RWPE2 (cell line): ENCODE data around the gene SLC12A7.

Experiments used
- ATAC-seq: fragments of 200-7000 bp; cut with Tn5 transposase; 3 replicates; pipeline ENCODE4 v1.9.1; 2021; ENCODE audit warnings: low read depth
- DNase-seq: peaks from one replicate; pipeline ENCODE4 v3.0.0-alpha.2; 2020; ENCODE audit warnings: low spot score
- H3K27ac ChIP-seq: fragments of 450-650 bp; 2 replicates; pipeline ENCODE4 v1.5.1; 2017; ENCODE audit warnings: mild to moderate bottlenecking; ENCODE audit not compliant: poor library complexity, severe bottlenecking
- H3K27me3 ChIP-seq: fragments of 250-450 bp; sonication (Bioruptor Pico); 2 replicates; pipeline ENCODE4 v1.5.1; 2021; ENCODE audit warnings: mild to moderate bottlenecking, moderate library complexity; ENCODE audit not compliant: insufficient read depth, poor library complexity, severe bottlenecking
- H3K36me3 ChIP-seq: fragments of 250-450 bp; sonication (Bioruptor Pico); 2 replicates; pipeline ENCODE4 v1.5.1; 2020; ENCODE audit warnings: low read depth, mild to moderate bottlenecking, moderate library complexity
- H3K4me1 ChIP-seq: fragments of 250-450 bp; sonication (Bioruptor Pico); 2 replicates; pipeline ENCODE4 v1.5.1; 2021; ENCODE audit warnings: mild to moderate bottlenecking, moderate library complexity; ENCODE audit not compliant: insufficient read depth, poor library complexity, severe bottlenecking
- H3K4me3 ChIP-seq: fragments of 250-450 bp; sonication (Bioruptor Pico); 2 replicates; pipeline ENCODE4 v1.5.1; 2021; ENCODE audit warnings: mild to moderate bottlenecking, moderate library complexity; ENCODE audit not compliant: severe bottlenecking
- H3K9me3 ChIP-seq: fragments of 250-450 bp; sonication (Bioruptor Pico); 2 replicates; pipeline ENCODE4 v1.5.1; 2021; ENCODE audit warnings: mild to moderate bottlenecking, moderate library complexity; ENCODE audit not compliant: severe bottlenecking
- TF ChIP-seq, protein P1 (sequence below): fragments of 450-650 bp; IDR thresholded peaks from one replicate; pipeline ENCODE4 v1.5.1; 2017; ENCODE audit warnings: mild to moderate bottlenecking, moderate library complexity; ENCODE audit not compliant: poor library complexity, severe bottlenecking

Gene SLC12A7

DNA sequence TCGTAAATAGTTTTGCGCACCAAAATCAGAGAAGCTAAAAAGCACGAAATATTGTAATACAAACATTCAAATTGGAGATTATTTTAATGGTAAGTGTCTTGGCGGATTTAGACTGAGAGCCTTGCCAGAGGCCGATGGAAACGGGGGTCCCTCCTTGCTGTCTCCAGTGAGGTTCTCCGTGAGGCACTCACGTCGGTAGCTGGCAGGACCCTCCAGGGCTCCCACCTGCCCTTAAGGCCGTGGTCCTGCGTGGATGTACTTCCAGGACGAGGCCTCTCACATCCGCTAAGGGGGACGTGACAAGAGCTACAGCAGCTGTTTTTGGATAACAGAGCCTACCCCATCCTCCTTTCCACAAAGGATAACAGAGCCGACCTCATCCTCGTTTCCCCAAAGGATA is 95.4 kb downstream of the SLC12A7 start:
- Histone ChIP-seq H3K4me1 (no peaks in the 10 kb centered on the region), H3K4me3 (no peak overlapping the region), H3K27ac (no peak overlapping the region)

GRCh38 chr5:1016036-1016435 is 95.8 kb downstream of the SLC12A7 start:
- no peak for ATAC-seq
- H3K4me3 ChIP-seq = no peak overlapping the region
- H3K9me3 ChIP-seq = no peaks in the 10 kb centered on the region
- TF ChIP-seq, protein P1, sequence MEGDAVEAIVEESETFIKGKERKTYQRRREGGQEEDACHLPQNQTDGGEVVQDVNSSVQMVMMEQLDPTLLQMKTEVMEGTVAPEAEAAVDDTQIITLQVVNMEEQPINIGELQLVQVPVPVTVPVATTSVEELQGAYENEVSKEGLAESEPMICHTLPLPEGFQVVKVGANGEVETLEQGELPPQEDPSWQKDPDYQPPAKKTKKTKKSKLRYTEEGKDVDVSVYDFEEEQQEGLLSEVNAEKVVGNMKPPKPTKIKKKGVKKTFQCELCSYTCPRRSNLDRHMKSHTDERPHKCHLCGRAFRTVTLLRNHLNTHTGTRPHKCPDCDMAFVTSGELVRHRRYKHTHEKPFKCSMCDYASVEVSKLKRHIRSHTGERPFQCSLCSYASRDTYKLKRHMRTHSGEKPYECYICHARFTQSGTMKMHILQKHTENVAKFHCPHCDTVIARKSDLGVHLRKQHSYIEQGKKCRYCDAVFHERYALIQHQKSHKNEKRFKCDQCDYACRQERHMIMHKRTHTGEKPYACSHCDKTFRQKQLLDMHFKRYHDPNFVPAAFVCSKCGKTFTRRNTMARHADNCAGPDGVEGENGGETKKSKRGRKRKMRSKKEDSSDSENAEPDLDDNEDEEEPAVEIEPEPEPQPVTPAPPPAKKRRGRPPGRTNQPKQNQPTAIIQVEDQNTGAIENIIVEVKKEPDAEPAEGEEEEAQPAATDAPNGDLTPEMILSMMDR = no peak
- no peaks in the 10 kb centered on the region for H3K36me3 ChIP-seq
- peaks cover 65% of the 10 kb centered on the region for H3K27me3 ChIP-seq
- no peak for DNase-seq
- H3K4me1 ChIP-seq = no peaks in the 10 kb centered on the region
- no peak overlapping the region for H3K27ac ChIP-seq

More for the DNA sequence above, 95.4 kb downstream of the SLC12A7 start:
- Histone ChIP-seq H3K36me3 (no peaks in the 10 kb centered on the region), H3K9me3 (no peaks in the 10 kb centered on the region), H3K27me3 (peaks cover 60% of the 10 kb centered on the region)
- TF ChIP-seq, protein P1 = no peak
- ATAC-seq = no peak
- no peak for DNase-seq

DNA sequence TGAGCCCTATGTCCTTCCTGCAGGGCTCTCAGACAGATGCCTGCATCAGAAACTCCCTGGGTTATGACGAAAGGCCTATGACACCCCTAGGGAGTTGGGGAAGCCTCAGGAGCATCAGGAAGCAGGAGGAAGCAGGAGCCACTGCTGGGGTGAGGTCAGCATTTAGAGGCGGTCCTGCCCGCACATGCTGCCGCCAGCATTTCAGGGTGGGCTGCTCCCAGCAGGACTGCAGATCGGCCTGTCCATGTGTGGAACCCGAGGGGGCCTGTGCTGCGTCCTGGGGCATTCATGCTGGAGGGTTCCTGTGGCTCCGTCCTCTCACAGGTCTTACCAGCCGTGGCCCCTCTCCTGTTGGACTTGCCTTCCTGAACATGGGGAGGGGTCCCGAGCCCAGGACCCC is 96.4 kb downstream of the SLC12A7 start:
- DNase-seq = no peak
- Histone ChIP-seq H3K27me3 (peaks cover 70% of the 10 kb centered on the region), H3K4me3 (no peak overlapping the region), H3K9me3 (no peaks in the 10 kb centered on the region), H3K36me3 (no peaks in the 10 kb centered on the region), H3K27ac (no peak overlapping the region), H3K4me1 (no peaks in the 10 kb centered on the region)
- TF ChIP-seq, protein P1 = no peak
- no peak for ATAC-seq

GRCh38 chr5:1014781-1015221 is 97.1 kb downstream of the SLC12A7 start:
- no peak for ATAC-seq

DNA sequence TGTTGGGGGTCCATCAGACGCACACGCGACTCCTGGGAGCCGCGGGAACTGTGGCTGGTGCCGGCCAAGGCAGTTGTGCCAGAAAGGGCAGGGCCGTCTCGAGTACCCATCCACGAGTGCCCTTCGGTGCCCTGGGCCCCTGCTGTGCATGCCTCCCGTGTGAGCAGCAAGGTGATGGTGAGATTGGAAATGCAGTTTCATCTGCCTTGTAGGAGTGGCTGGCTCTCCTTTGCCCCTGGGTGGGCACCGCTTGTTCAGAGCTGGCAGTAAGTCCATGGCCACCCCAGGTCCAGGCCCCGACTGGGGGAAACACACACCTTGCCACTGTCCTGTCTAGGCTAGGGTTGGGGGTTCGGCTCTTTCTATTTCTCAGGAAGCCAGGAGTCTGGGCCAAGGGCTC is 97.5 kb downstream of the SLC12A7 start:
- TF ChIP-seq, protein P1 = no peak
- no peaks in the 10 kb centered on the region for H3K36me3 ChIP-seq
- no peak for ATAC-seq
- no peaks in the 10 kb centered on the region for H3K4me1 ChIP-seq
- H3K4me3 ChIP-seq = no peak overlapping the region
- H3K27me3 ChIP-seq = peaks cover 82% of the 10 kb centered on the region
- H3K9me3 ChIP-seq = no peaks in the 10 kb centered on the region
- peak; percentile 61 for DNase-seq
- H3K27ac ChIP-seq = no peak overlapping the region

More at GRCh38 chr5:1014781-1015221, 97.1 kb downstream of the SLC12A7 start:
- Histone ChIP-seq H3K27ac (no peak overlapping the region), H3K4me1 (no peaks in the 10 kb centered on the region), H3K4me3 (no peak overlapping the region), H3K9me3 (no peaks in the 10 kb centered on the region), H3K36me3 (no peaks in the 10 kb centered on the region), H3K27me3 (peaks cover 77% of the 10 kb centered on the region)
- no peak for DNase-seq
- TF ChIP-seq, protein P1 = no peak
